Stimulated activated CD4-positive, alpha-beta T cell treated with anti-CD3 and anti-CD28 coated beads, TNF-alpha, amount 100 ng/mL, for 1 hour (primary cell): ENCODE data around the gene UNC5B.
"Not testable (repeated sequence)": the region's sequence is repeated elsewhere in the genome, so short reads cannot be mapped to it uniquely, and the experiment has no call there.

Experiments used
- DNase-seq, 3 donors: peaks; one replicate each; pipeline ENCODE4 v3.0.0-alpha.2; 2020; ENCODE audit warnings: low read depth in 3 of 3, low spot score in 1 of 3

UNC5B gene

DNA sequence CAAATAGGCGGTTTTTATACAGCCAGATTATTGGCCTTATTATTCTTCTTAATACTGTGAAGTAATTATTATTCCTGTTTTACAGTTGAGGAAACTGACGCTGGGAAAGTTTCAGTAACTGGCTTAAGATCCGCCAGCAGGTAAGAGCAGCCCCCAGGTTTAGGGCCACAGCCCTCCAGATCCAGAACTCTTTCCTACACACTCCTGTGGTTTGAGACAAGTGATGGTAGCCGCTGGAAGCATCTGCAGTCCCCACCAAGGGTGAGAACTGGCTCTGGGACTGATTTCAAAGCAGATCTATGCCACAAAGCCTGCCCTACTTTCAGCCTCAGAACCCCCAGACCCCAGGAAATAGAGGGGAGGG is 3.0 kb upstream of the UNC5B start:
- no peak for DNase-seq

DNA sequence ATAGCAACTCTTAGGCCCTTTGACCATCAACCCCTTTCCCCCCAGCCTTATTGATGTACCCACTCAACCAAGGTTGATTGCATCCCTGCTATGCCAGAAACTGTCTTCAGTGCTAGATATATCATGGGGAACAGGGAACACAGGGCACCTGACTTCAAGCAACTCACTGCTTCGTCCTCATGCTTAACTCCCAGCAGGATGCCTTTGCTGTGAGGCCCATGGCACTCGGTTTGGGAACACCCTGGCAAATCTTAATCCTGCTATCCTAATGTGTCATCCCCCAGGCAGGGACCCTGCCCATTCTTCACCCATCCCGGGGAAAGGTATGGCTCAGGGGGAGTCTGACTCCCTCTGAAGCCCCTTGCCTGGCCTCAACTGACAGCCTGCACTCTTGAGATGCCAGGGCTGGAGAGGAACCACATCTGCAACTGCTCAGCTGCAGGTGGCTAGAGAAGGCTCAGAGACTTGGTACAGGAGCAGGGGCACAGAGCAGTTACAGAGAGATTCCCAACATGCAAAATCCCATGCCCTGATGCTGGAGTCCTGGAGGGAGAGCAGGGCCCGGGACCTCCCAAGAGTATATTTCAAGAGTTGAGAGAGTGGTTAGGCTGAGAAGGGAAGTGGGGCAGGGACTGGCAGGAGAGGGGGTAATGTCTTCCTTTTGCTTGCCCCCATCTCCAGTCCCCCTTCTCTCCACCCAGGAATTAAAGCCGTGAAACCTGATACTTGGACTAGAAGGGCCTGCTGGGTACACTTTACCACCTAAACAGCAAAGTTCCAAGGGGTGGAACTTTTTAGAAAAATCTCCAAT is 2.4 kb upstream of the UNC5B start:
- no peak for DNase-seq

DNA sequence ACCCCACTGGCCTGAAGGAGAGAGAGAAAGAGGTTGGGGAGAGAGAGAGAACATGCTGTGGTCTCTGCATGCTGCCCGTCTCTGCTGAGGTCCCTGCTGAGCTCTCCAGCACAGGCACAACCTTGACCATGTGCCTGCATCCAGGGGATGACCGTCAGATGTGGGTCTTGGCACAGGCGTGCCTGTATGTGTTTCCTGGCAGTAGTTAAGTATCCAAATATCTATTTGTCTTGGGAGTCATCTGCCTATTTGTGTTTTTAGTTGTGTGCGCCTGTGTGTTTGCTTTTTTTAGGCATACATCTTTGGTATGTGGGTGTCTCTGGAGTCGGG is 1.9 kb upstream of the UNC5B start:
- no peak for DNase-seq

DNA sequence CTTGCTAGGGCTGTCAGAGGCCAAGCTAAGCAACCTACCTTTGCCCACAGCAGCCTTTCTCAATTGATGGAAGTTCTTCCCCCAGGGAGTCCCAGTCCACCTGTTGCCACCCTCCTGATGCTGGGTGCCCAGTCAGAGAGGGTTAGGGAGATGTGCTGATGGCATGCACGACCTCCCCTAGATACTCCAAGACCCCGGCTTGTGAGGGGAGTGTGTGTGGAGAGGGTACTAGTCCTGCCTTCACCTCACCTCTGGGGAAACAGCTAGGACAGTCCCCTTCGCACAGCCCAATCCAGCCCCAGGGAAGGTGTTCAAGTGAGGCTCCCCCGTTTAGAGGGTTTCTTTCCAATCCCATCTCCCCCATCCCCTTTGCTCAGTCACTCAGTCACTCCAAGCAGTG is 1.3 kb upstream of the UNC5B start:
- DNase-seq: no peak

DNA sequence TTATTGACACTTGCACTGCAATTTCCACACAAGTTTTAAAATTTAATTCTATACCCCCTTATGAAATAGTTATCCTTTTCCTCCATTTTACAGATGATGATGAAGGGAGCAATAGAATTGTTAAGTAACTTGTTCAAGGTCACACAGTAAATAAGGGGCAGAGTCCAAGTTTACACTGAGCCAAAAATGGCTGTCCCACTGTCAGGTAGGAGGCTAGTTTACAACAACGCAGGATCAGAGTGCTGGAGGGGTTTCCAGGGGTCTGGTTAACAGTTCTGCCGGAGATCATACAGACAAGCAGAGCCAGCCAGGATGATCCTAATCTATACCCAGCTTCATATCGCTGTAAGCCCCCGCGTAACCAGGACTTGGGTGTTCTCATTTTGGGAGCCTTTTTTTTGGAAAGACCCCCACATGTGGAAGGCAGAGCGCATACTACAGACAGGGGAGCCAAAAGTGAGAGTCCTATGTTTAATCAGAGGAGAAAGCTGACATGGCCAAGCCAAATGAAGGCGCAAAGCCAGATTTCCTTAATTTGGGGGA is 524 bp upstream of the UNC5B start:
- DNase-seq: no peak

DNA sequence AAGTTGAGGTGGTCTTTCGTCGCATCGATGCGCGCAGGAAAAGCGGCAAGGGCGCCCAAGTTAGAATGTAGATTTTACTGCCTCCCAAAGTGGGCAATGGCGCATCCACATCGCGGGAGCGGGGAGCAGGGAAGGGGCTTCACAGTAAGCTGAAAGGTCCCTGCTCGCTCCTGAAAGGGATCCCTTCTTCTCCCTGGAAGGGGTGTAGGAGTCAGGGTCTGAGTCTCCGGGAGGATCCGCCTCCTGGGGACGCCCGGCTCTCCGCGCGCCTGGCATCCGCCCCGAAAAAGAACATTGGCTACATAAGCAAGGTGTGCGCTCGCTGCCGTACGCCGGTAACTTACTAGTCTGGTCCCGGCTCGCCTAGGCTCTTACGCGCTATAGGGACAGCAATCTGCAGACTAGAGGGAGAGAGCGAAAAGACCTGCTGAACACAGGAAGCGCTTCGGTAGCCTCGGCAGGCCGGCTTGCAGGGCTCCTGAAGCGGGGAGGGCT is 804 bp downstream of the UNC5B start:
- DNase-seq: no peak

- no peak for DNase-seq
Measured at GRCh38 chr10:71213761-71214440, 1.5 kb downstream of the UNC5B start.

DNA sequence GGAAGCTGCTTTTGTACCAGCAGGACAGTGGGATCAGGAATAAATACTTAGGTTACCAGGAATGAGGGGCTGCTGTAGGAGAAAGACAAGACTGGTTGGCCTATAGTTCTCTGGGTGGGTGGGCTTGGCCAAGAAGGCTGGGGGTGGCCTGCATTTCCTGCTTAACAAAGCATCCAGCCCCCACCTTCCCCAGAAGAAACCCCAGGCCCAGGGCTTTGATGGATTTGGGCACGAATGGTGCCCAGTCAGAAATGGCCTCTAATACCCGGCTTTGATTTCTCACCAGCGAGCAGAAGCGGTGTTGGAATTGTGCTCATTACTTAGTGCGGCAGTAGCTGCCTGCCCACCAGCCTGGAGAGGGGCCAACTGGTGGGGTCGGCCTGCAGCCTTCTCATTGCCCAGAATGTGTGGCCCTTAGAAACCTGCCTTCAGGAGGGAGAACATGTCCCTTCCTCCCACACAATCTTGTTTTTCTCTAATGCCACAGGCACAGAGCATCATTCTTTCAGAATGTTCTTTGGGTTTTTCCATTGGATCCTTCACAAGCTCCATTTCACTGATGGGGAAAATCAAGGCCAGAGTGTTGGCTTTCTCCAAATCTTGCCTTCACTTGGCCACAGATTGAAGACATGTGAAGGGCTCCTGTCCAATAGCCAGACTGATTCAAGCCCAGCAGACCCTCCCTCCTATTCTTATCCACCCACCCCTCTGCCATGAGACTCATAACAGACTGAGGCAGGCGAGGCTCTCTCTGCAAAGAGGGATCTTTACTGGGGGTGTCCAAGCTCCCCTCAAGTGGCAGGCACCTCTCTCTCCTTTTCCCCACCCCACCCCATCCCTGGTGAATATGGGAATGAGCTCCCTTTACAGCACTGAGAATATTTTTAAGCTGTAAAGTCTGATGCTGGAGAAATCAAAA is 2.5 kb downstream of the UNC5B start:
- DNase-seq: no peak

DNA sequence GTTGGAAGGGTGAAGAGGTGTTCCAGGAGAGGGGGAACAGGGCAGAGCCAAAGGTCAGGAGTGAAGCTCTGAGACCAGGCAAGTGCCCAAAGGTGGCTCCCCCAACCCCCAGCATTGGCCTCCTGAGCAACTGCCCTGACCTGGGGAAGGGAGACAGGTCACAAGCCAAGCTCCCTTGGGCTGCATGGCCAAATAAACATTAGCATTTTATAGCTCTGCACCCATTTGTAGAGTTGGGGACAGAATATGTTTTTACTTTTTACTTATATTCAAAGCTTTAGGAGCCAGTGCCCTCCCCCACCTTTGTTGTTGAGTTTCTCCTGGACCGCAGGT is 4.0 kb downstream of the UNC5B start:
- no peak for DNase-seq

DNA sequence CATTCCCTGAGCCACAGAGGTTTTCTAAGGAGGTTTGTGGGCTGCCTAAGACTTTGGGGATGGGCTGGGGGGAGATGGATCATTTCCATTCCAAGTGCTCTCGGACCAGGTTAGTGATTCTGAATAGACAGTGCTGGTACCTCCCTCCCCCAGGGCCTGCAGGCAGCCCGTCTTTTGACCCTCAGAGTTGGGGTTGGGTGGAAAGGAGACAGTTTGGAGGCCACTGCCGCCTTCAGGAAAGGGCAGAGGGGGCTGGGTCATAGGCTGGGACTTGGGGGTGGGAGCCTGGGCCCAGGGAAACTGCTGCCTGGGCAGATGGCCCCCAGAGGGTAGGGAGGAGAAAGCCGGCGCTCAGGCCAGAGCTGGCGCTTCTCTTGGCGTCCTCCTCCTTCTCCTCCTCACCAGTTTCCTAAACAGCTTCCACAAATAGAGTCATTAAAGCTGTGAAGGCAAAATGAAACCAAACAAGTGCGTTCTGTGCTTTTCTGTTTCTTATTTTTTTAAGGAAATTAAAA is 4.4 kb downstream of the UNC5B start:
- no peak for DNase-seq

- DNase-seq: no peak
Measured at GRCh38 chr10:71217266-71218045, 5.1 kb downstream of the UNC5B start.

DNA sequence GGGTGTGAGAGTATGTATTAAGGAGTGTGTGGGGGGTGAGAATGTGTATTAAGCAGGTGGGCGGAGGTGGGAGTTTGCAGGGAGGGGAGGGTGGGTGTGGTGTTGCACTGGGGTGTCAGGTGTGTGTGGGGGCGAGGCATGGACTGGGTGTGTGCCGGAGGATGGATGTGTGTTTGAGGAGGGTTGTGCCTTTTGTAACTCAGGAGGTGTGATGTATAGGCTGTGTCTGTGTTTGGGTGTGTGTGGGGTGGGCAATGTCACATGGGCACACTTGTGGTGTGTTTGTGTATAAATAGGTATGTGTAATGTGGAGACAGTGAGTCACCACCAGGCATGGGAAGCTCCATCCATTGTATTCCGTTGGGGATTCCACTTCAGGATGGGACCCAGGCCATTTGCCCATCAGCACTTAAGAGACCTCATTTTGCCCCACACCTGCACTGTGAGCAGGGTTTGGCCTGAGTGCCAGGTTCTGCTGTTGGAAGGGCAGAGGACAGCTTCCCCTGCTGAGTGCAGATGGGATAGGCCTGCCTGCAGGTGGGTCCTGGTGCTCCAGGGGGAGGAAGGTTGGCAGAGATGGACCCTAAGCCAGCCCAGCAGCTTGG is 5.8 kb downstream of the UNC5B start:
- no peak for DNase-seq

- no peak for DNase-seq
Measured at GRCh38 chr10:71218651-71219050, 6.3 kb downstream of the UNC5B start.

- DNase-seq: not testable (repeated sequence)
Measured at GRCh38 chr10:71219236-71219917, 7.0 kb downstream of the UNC5B start.

DNA sequence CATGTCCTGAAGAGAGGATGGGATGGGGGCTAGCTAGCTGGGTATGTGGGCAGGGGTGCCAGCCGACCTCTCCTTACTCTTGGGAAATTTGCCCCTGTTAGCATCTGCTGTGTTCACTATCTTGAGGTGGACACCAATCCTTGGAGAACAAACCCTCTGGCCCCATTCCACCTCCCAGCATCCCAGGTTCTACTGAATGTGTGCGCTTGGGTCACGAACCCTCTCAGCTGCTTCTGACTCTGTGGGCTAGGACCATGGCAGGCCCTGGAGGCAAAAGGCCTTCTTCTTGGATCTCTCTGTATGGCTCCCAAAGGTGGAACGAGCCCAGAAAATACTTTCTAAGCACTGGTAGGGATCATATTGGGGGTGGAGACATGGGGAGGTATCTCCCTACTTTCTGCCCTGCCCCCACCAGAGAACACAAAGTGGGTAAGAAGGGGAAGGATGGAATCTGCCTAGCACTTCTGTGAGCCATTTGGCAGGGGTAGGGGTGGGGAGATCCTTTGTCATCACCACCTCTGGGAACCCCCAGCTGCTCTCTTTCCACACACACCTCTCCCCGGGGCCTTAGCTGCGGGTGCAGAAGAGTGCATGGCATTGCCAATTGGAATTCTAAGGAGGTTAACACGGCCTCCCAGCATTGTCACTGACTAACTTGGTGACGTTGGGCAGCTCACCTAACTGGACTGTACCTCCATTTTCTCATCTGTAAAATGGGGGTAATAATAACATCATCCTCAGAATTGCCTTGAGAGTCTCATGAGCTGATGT is 7.7 kb downstream of the UNC5B start:
- DNase-seq: no peak

DNA sequence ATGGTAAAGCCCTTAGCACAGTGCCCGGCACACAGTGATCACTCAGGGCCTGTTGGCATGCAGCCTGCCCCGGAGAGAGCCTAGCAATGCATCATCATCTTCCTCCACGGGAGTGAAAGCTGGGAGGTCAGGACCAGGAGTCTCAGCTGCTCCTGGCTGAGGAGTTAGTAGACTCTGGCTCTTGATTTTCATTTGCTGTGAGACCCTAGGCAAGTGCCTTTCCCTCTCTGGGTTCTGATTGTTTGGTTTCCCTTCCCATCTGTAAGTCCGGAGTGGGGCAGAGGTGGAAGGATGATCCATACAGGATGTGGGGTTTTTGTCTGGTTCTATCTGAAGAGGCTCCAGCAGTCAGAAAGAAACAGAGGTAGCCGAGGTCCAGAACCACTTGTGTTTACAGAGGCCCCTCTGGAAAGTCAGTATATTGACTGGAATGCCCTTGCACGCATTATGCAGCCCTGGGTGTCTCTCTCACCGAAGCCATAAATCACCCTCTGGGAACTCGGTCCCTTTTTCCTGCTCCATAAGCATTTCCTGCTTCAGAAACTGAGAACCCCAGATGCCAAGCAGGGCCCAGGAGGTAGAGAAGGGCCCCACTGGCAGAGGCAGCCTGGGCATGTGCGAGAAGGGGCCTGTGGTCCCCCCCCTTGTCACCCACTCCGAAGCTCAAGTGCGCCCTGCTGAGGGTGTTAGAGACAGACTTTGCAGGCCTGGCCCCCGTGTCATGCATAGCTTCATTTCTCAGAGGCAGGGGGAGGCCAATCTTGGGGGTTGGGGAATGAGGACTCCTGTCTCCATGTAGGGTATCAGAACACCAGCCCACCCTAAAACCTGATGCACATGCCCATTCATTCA is 8.5 kb downstream of the UNC5B start:
- DNase-seq: no peak

- no peak for DNase-seq
Measured at GRCh38 chr10:71221586-71222202, 9.3 kb downstream of the UNC5B start.
